Stimulated activated CD8-positive, alpha-beta memory T cell treated with anti-CD3 and anti-CD28 coated beads, Interleukin-7, amount 100 ng/mL, for 4 hours (primary cell): ENCODE measurements around the gene SRGAP1.

ENCODE experiments used
- DNase-seq, 2 donors: peaks; one replicate each; pipeline ENCODE4 v3.0.0-alpha.2; 2020; ENCODE audit warnings: low read depth in 2 of 2

SRGAP1 gene

DNA sequence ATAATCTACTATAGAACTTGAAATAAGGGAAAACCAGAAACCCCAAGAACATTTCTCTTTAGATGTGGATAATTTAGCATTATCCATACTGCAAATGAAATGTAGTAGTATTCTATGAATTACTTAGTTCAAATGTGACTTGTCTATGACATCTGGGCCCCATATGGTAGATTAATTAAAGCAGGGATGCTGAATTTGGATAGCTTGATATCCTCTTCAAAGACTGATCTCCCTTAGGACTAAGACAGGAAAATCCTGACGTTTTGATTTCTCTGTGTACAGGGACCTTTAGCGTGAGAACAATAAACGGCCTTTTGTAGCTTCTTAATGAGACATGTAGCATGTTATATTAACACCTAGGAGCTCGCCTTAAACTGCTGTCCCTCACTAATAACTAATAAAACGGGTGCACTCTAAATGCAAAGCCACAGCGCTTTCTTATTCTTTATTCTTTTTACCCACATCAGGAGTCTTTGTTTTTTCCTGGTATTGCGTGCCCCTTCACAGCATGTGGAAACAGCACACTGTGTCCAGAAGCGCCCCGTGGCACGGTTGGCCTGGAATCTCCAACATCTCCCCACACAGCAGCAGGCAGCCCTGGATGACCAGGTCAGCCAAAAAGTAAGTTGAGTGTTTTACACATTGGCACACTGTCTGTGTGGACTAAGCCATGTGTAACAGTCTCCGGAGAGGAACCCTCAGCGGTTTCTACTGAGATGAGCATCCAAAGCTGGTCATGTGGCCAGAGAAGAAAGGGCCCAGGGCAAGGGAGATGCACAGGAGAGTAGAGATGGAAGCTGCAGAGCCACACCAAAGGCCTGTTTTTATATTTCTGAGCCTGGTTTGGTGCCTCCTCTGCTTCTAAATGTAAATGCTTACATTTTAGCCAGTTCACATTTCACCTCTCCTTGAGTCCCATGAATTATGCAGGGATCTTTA, 93.1 kb downstream of the SRGAP1 start:
- no peak for DNase-seq

DNA sequence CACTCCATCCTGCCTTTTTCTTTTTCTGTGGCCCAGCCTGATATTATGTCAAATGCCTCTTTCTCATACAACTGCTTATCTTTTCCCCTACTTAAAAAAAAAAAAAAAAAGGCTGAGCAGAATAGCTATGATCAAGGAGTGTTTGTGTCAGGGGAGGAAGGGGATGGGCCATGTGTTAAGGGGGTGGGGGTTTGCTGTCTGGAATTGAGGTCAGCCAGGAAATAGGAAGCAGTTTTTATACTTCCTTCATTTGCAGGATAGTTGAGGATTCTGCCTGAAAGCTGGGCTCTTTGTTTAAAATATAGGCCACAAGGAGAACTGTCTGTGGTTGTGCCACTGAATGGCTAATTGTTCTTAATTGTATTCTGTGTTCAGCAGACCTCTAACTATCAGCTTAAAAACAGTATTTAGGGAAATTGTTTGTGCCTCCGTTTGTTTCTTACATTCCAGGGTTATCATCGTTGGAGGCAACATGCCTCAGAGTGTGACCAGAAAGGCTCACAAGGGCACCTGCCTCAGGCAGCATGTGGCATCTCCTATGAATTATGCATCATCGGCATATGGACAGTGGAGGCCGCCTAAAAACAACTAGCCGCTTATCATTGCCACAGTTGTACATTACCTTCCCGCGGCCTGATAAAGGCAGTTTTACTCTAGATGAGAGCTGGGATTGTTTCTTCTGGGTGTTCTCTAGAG, 96.0 kb downstream of the SRGAP1 start:
- no peak for DNase-seq

DNA sequence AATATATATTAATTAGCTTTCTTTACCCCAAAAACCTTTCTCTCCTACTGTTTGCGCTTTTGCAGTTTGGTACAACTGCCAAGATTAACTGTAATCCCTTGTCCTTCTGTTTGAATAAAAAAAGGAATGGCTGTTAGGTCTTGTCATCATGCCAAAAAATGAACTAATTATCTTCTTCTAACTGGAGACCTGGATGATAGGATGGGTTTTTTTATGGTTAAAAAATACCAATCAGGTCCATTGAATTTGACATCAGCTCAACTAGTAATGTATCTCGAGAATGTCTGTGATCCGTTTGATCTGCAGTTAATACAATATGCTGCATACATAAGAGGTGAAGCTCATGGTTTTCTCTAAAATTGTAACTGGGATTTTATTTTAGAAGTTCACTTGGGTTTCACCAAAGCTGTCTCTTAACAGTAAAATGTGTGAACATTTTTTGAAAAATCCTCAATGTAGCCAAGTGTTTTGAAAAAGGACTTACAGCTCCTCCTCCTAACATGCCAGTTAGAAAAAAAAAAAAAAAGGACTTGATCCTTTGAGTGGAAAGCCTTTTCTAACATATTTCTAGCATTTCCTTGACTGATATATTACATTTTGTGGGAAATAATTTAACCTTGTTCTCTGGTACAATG, 96.8 kb downstream of the SRGAP1 start:
- DNase-seq: no peak

- DNase-seq: no peak
Observed at GRCh38 chr12:63941879-63942278, 97.4 kb downstream of the SRGAP1 start.

GRCh38 chr12:63942464-63943241, 98.2 kb downstream of the SRGAP1 start:
- no peak for DNase-seq

DNA sequence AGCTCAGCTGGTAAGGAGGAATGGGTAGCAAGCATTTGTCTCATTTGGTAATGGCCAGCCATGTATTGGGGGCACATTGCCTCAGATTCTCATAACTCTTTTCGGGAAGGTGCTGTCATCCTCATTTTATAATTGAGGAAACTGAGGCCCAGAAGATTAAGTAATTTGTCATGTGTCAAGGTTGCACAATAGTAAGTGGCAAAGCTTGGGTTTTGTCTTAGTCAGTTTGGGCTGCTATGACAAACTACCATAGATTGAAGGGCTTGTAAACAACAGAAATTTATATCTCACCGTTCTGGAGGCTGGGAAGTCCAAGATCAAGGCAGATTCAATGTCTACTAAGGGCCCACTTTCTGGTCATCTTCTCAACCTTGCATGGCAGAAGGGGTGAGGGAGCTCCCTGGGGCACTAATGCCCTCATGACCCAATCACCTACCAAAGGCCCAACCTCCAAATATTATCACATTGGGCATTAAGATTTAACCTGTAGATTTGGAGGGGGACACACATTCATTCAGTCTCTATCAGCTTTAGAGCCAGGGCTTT, 99.6 kb downstream of the SRGAP1 start:
- no peak for DNase-seq

DNA sequence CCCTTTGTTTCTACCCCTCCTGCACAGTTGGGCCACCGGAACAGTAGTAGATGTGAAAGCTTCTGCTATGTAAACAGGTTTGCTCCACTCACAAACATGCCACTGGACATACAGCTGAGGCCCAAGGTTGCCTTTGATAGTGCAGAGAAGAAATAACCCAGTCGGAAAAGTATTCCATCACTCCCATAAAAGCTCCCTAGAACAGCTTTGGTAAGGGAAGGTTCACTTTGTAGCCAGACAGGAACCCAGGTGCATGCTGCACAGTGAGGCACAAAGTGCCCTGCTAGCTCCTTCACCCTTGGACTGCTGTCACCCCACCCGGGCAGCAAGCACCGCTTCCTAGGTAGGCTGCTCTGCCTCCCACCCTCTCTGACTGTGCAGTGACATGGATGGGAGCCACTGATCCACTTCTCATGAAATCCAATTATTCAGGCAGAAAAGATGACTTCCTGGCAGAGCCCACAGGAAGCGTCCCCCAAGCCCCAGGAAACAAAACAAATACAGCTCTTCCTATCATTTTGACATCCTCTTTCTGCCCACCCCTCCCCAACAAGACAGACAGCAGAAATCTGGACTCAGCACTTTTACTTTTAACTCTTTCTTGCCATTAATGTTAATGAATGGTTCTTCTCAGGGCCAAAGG, 100.2 kb downstream of the SRGAP1 start:
- DNase-seq: no peak

GRCh38 chr12:63945777-63946176, 101.3 kb downstream of the SRGAP1 start:
- no peak for DNase-seq

GRCh38 chr12:63948211-63948610, 103.7 kb downstream of the SRGAP1 start:
- DNase-seq: no peak

DNA sequence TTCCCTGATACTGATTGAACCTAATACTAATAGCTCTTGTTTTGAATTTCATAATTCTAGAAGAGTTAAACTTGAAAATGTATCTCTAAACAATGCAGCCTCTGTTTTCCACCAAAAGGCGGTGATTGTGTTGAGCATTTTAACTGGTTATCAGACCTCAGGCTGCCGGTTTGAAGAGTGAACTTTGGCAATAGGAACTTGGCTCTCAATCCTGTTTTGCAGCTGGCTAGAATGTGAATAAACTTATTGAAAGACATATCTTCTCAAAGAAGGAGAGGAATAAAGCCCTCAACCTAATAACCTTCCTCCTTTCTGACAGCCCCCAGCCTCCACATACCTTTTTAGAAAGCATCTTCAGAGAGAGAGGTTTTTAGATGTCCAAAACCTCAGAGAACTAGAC, 105.4 kb downstream of the SRGAP1 start:
- no peak for DNase-seq

DNA sequence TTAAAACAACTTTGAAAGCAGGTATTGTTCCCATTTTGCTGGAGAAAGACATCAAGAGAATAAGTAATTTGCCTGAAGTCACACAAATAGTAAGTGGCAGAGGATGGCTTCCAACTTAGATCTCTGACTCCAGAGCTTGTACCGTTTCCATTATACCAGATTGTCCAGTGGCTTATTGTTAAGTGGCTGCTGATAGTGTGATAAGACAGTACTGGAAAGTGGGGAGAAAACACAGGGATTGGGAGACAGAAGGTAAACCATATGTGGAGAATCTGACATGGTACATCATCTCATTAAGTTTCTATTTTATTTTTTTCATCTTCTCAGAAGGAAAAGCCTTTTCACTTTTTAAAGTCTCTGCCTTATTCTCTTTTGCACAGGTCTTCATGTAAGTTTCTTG, 108.5 kb downstream of the SRGAP1 start:
- DNase-seq: no peak

GRCh38 chr12:63955831-63956666, 111.5 kb downstream of the SRGAP1 start:
- no peak for DNase-seq

- DNase-seq: no peak
Observed at GRCh38 chr12:63957496-63957895, 113.0 kb downstream of the SRGAP1 start.

DNA sequence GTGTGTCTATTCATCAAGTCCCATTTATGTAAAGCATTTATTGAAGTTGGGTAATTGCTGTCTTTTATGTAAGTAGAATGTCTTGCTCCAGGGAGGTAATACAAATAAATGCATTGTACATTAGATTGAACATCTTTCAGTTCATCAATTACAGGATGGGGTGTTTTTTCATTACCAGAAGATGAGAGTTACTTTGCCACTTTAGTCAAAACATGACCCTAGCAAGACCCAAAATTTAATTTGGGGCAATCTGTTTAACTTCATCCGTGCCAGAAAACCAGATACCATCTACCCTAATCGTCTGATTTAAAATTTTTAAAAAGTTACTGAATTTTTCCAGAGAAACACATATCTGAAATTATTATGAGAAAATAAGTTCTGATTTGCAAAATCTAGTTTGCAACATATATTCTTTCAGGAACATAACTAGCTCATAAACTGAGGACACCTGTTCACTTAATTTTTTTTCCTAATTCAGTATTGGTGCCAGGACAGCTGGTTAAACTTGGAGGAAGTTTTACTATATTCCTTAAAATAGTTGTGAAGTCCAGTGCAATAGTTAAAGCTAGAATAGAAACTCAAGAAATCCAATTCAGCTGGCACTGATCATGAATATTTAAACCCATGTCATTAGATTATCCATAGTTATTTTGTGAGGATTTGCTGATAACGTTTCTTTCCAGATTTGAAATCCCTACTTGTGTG, 114.5 kb downstream of the SRGAP1 start:
- DNase-seq: no peak

DNA sequence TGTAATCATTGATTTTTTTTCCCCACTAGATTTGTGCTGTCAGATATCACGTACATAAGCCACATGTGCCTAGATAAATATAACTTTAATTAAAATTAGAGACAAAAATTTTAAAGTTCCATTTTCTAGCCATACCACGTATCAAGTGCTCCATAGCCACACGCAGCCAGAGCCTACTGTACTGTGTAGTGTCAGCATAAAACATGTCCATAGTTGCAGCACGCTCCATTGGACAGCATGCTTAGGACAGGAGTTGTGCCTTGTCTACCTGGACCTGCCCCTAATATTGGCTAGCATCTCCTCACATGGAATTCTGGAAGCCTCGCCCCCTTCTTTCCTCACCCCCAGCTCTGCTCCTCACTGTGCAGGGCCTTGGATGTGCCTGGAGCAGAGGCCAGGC, 116.5 kb downstream of the SRGAP1 start:
- DNase-seq: no peak

DNA sequence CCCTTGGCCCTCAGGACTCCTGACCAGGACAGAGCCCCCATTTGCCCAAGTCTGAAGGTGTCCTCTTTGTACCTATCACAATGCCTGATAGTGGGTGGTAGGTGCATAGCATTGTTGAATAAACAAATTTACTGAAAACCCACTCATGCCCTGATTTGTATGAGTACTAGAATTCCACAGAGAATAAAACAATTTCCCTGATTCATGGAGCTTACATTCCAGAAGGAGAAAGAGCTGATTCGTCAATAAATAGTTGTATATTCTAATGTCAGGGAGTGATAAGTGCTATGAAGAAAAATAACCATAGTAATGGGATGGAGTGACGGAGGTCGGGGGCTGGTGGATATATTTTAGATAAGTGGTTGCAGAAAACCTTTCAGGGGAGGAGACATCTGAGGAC, 117.0 kb downstream of the SRGAP1 start:
- no peak for DNase-seq

DNA sequence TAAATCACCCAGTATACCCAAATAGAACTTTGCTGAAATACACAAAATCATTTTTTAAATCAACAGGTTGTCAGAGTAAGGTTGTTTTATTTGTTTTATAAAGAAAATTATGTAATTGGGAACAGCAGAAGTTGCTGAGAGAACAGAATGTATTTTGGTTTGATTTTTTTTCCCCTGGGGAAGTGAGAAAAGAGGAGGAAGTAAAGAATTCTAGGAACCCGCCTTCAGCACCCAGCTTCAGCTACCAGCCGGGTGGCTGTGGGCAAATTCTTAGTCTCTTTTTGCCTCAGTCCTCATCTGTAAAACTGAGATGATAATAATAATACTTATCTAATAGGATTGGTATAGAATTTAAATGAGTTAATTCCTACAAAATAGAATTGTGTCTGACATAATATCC, 119.4 kb downstream of the SRGAP1 start:
- no peak for DNase-seq

DNA sequence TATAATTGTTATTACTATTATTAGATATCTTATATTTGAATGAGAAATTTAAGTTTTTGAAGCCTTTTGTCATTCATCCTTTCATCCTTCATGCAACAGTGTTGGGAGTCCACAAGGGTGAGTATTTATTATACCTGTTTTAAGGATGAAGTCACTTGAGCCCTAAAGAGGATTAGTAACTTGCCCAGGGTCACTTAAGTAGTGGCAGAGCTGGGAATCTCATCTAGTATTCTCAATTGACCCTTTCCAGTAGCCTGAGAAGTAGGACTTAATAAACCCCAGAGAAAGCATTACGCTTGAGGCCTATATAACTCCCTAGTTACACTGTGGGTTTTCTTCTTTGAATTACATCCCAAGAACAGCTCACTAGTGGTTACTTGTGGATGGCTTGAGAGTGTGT, 119.8 kb downstream of the SRGAP1 start:
- DNase-seq: no peak

DNA sequence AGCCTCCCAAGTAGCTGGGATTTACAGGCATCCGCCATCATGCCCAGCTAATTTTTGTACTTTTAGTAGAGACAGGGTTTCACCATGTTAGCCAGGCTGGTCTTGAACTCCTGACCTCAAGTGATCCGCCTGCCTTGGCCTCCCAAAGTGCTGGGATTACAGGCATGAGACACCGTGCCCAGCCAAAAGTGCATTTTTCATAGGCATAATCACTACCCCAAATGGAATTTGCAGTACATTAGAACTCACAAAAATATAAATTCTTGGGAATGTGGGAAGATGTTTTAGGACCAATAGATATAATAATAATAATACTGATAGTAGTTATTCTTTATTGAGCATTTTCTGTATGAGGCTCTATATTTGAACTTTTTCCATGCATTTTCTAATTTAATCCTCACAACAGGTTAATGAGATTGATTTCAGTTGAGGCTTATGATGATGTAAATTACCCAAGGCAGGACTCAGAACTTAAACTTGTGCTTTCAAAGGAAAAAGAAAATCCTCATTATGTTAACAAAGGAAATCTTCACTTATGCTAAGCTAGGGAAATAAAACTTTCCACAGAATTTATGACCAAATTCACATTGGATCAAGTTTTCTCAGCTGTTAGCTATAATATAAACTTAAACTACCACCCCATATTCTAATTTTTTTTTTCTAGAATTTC, 121.6 kb downstream of the SRGAP1 start:
- no peak for DNase-seq
